GM21528 (cell line): ENCODE results near the gene NEURL2.
A peak's percentile ranks its signal among the peaks of the same experiment; 100 is the strongest.

Experiments used
- ATAC-seq: cut with Tn5 transposase; IDR thresholded peaks from one replicate; pipeline ENCODE4 v1.9.1; 2021; ENCODE audit warnings: mild to moderate bottlenecking, moderate library complexity; ENCODE audit not compliant: unreplicated experiment, low FRiP score

NEURL2 gene

GRCh38 chr20:45920462-45921336 lies 29.7 kb upstream of the NEURL2 start:
- ATAC-seq = no peak

GRCh38 chr20:45919542-45920399 lies 28.8 kb upstream of the NEURL2 start:
- ATAC-seq = no peak

- no peak for ATAC-seq
These were observed 27.9 kb upstream of the NEURL2 start for GRCh38 chr20:45918779-45919537.

GRCh38 chr20:45918182-45918737 lies 27.3 kb upstream of the NEURL2 start:
- ATAC-seq = no peak

- no peak for ATAC-seq
These were observed 26.8 kb upstream of the NEURL2 start for GRCh38 chr20:45917790-45918141.

- ATAC-seq = no peak
These were observed 22.1 kb upstream of the NEURL2 start for GRCh38 chr20:45913116-45913515.

GRCh38 chr20:45912344-45912682 lies 21.3 kb upstream of the NEURL2 start:
- ATAC-seq = no peak

- ATAC-seq = no peak
These were observed 20.7 kb upstream of the NEURL2 start, which contains the start of gene PLTP for GRCh38 chr20:45911486-45912343. Gene PLTP (minus strand): TSS chr20:45912155. CDS start chr20:45911452, 703 bp downstream.

- ATAC-seq = peak; percentile 82
These were observed 19.9 kb upstream of the NEURL2 start for GRCh38 chr20:45910670-45911485.

GRCh38 chr20:45909817-45910669 lies 19.0 kb upstream of the NEURL2 start:
- no peak for ATAC-seq

GRCh38 chr20:45909336-45909808 lies 18.4 kb upstream of the NEURL2 start:
- no peak for ATAC-seq

GRCh38 chr20:45908084-45908483 lies 17.1 kb upstream of the NEURL2 start:
- no peak for ATAC-seq

- no peak for ATAC-seq
These were observed 16.4 kb upstream of the NEURL2 start for GRCh38 chr20:45907219-45907948.

- ATAC-seq = no peak
These were observed 14.6 kb upstream of the NEURL2 start for GRCh38 chr20:45905505-45906079.

GRCh38 chr20:45904583-45905504 lies 13.8 kb upstream of the NEURL2 start:
- ATAC-seq = no peak
